GM21717 (cell line): Measurements from ENCODE around the gene FKBP10.
"Not testable (repeated sequence)": the region's sequence is repeated elsewhere in the genome, so short reads cannot be mapped to it uniquely, and the experiment has no call there.

ENCODE experiments used
- ATAC-seq: cut with Tn5 transposase; IDR thresholded peaks from one replicate; pipeline ENCODE4 v1.9.1; 2021; ENCODE audit warnings: mild to moderate bottlenecking, moderate library complexity; ENCODE audit not compliant: unreplicated experiment

The FKBP10 gene

DNA sequence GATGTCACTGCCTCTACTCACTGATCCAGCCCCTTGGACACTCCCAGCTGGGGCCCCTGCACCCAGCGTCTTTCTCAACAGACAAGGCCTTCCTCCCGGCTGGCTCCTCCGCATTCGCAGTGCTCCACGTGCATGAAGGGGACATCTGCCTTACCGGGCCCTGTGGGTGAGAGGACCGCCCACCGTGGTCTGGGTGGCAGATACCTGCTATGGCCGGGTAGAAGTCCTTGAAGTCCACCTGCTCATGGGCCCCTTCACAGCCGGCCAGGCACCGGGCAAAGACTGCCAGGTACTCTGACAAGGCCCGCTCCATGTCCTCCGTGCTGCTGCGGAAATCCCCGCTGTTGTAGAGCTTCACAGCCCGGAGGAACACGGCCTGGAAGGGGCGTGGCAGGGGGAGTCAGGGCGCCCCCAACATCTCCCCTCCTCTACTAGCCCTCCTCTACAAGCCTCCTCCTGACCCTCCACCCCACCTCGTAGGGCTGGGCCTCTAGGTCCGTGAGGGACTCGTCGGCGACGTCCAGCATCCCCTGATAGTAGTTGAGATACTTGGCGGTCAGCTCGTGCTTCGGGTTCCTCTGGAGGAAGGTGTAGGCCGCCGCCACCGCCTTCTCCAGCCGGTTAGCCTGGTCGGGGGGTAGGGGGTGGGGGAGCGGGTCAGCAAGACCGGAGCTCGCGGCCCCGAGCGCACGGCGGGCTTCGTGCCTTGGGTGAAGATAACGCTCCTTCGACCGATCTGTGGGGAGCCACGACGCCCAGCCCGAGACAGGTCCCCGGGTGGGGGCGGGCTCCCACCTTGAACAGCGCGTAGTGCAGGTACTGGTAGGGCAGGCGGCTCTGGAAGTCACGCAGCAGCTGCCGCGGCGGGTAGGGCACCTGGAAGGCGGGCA, 1.9 kb upstream of the FKBP10 start:
- ATAC-seq = no peak

DNA sequence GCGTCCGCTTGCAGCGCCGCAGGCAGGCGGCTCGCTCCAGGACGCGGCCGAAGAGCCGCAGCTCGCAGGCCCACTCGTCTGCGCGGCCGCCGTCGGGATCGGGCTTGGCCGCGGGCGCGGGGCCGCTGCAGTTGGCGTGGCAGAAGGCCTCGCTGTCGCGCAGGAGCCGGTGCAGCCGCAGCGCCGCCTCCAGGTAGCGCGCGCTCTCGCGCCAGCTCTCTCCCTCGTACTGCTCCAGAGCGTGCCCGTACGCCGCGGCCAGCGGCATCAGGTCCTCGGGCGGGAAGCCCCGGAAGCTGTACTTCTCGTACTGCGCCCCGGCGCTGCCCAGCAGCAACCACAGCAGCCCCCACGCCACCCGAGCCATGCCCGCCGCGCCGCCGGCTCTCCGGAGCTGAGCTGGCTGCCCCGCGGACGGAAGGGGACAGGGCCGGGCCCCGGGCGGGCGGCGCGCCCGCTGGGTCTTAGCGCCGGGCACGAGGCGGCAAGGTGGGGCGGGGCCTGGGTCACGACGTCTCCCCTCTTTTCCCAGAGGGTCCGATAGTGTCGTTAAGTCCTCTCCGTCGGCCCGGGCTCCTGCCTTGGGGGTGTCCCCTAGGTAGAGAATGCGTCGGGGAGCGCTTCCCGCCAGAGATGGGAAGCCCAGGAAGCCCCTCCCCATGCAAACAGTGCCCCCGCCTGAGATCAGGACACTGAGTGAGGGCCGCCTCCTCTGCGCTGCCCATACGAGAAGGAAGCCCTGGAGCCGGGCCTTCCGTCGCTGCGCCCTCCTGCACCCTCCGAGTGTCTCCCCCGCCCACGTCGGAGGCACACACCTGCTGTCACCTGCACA, 1.0 kb upstream of the FKBP10 start, which contains the start of gene P3H4:
Gene P3H4, minus strand, starts transcription at position 401 of the 832 bp plus-strand sequence. Its CDS starts 34 bp downstream, at position 367.
- no peak for ATAC-seq

DNA sequence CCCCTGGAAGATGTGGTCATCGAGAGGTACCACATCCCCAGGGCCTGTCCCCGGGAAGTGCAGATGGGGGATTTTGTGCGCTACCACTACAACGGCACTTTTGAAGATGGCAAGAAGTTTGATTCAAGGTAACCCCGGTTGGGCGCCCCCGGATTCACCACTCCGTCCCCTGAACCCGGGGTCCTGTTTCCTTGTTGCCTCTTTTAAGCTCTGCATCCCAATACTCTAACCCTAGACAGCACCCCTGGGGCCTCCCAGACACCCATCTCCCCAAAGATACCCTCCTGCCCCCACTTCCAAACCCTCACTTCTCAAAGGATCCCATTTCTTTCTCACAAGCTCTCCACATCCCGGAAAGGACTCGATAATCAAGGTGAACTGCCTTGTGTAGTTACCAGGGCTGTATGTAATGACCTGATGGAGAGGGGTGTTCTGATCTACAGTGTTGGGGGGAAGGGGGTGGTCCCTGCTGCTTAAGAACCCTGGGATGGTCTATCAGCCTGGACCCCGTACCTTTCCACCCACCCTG, 412 bp downstream of the FKBP10 start:
- no peak for ATAC-seq

DNA sequence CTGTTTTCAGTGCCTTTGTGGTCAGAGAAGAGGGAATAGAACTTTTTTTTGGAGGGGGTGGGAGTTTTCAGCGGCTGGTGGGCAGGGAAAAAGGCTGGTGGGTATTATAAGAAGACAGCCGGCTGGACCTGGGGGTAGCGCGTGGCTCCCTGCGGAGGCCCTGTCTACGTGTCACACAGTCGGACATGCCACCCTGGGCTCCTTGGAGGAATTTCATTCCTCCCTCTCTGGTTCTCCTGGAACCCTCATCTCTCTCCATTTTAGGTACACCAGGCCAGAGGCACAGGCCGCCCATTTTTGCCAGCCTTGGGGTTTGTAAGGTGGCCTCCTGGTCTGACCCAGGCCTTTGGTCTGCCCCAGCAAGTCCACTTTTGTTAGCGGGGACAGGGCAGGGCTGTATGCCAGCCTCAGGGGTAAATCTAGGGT, 908 bp downstream of the FKBP10 start:
- no peak for ATAC-seq

DNA sequence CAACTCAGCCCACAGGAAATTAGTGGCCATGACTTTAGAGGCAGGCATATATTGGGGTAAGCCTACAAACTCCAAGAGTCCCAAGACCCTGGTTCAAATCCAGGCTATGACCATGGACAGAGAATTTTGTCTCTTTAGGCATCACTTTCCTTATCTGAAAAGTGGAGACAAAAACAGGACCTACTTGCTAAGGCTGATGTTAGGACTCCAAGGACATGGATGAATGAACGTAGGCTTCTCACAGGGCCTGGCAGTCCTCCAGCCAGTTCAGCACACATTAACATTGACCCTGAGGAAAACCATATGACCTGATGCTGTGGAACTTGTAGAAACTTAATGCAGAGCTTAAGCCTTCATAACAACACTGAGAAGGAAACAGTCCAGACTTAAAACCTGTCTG, 1.4 kb downstream of the FKBP10 start:
- no peak for ATAC-seq

DNA sequence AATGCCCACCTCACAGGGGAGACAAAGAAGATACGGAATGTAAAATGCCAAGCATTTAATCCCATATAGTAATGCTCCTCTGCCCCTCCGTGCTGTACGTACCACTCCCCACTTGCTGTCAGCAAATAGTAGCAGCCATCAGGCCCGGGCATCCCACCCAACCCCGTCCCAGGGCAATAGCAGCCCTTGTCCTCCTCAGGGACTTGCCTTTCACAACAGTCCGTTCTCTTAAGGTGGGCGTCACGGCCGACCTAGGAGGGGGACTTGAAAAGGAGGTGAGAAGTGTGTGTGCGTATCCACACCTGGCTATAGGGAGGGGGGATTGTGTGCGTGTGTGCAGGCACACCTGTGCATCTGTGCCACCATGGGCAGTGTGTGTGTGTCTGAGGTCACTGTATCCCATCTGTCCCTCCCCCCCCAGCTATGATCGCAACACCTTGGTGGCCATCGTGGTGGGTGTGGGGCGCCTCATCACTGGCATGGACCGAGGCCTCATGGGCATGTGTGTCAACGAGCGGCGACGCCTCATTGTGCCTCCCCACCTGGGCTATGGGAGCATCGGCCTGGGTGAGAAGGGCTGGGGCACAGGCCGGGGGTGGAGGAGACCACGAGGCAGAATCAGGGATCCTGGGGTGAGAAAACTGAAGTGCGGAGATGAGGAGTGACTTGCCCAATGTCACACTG, 4.0 kb downstream of the FKBP10 start:
- no peak for ATAC-seq

DNA sequence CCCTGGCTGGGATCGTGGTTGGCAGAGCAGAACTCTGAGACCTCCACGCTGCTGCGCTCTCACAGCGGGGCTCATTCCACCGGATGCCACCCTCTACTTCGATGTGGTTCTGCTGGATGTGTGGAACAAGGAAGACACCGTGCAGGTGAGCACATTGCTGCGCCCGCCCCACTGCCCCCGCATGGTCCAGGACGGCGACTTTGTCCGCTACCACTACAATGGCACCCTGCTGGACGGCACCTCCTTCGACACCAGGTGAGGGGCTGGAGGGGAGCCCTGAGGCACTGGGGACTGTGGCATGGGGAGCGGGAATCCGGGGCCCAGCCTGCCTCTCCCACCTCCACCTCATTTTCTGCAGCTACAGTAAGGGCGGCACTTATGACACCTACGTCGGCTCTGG, 5.2 kb downstream of the FKBP10 start:
- no peak for ATAC-seq

DNA sequence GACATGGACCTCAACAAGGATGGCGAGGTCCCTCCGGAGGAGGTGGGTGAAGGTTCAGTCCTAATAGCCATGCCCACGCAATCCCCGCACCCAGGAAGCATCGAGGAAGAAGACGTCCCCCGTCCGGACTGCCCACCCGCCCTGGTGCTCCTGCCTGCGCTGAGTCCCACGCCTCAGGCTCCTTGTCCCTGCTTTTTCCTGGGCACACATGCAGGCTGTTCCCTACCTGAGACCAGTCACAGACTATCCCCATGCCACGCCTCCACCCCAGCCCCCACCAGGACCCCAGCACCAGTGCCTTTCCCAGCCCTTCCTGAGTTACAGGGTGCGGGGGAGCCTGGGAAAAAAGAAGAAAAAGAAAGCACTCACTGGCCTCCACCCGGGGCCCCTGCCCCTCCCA, 9.0 kb downstream of the FKBP10 start:
- no peak for ATAC-seq

DNA sequence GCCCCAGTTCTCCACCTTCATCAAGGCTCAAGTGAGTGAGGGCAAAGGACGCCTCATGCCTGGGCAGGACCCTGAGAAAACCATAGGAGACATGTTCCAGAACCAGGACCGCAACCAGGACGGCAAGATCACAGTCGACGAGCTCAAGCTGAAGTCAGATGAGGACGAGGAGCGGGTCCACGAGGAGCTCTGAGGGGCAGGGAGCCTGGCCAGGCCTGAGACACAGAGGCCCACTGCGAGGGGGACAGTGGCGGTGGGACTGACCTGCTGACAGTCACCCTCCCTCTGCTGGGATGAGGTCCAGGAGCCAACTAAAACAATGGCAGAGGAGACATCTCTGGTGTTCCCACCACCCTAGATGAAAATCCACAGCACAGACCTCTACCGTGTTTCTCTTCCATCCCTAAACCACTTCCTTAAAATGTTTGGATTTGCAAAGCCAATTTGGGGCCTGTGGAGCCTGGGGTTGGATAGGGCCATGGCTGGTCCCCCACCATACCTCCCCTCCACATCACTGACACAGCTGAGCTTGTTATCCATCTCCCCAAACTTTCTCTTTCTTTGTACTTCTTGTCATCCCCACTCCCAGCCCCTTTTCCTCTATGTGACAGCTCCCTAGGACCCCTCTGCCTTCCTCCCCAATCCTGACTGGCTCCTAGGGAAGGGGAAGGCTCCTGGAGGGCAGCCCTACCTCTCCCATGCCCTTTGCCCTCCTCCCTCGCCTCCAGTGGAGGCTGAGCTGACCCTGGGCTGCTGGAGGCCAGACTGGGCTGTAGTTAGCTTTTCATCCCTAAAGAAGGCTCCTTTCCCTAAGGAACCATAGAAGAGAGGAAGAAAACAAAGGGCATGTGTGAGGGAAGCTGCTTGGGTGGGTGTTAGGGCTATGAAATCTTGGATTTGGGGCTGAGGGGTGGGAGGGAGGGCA, 9.7 kb downstream of the FKBP10 start:
- no peak for ATAC-seq

DNA sequence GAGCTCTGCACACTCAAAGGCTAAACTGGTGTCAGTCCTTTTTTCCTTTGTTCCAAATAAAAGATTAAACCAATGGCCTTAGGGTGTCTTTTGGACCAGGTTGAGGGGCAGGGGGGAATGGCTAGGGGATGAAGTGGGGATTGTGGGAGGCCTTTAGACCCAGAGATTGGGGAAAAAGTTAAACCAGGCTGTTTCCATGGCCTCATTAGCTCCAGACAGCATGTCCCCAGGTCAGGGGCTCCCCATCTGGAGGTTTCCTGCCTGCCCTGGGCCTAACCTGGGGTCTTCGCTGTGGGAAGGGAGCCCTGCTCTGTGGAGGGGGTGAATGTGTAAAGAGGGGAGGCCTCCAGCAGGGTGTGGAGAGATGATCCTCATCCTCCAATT, 10.3 kb downstream of the FKBP10 start:
- ATAC-seq = no peak

DNA sequence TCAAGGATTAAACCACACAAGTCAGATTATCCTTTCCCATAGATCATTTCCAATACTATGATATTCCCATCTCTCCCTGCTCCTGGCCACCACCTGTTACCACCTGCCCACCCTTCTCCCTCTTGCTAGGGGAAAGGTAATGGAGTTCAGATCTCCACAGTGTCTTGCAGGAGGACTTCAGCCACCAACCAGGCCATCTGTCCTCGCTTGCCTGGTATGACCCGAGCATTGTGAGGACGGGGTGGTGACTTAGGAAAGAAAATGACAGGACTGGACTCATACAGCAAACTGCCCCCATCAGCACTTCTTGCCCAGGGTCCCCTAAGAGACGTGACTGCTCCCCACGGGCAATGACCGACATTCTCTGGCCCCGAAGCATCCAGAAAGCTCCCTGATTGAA, 10.8 kb downstream of the FKBP10 start:
- ATAC-seq = no peak

DNA sequence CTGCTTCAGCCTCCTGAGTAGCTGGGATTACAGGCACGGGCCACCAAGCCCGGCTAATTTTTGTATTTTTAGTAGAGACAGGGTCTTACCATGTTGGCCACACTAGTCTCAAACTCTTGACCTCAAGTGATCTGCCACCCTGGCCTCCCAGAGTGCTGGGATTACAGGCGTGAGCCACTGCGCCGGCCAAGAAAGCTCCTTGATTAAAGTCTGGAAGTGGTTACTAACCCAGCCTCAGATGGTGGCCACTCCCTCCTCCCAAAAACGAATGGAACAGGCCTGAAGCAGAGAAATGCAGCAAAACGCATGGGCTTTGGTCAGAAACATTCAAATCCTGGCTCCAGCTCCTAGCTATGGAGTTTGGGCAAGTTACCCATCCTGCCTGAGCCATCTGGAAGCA, 11.3 kb downstream of the FKBP10 start:
- ATAC-seq = no peak

DNA sequence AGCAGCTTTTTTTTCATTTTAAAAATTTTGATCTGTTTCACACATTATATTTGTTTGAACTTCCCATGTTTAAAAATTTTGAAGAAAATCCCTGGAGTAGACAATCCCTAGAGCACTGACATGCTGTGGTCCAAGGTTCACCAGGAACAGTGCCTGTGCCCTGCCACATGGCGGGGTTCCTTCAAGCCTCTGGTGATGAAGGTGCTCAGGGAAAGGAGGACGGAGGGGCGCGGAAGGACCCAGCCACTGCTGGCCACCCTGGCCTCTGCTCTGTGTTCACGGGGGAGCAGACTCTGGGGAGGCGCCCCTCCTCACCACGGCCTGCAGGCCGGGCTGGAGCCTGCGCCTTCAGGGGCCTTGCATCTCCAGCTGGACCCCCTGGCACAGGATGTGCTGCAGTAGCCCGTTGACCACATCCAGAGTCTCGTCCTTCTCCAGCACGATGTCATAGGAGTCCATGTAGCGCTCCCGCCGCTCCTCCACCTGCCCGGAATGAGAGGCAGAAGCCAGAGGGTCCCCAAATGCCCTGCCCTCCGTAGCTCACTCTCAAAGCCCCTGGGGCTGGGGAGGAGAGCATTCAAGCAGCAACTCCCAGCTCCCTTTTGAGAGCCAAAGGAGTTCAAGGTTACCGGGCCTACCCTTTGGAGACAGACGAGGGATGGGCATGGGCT, 12.5 kb downstream of the FKBP10 start:
- ATAC-seq = no peak

DNA sequence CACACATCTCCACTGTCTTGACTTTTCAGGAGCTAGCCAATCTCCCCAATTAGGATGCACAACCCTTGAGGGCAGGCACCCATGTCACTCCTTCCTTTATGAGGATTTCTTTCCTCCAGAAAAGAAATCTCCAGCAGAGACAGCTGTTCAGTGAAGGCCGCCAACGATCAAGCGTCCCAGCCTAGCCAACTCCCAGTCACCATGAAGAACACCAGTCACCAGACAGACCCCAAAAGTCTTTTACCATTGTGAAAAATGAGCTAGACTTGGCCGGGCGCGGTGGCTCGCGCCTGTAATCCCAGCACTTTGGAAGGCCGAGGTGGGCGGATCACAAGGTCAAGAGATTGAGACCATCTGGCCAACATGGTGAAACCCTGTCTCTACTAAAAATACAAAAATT, 17.2 kb downstream of the FKBP10 start:
- ATAC-seq = not testable (repeated sequence)

DNA sequence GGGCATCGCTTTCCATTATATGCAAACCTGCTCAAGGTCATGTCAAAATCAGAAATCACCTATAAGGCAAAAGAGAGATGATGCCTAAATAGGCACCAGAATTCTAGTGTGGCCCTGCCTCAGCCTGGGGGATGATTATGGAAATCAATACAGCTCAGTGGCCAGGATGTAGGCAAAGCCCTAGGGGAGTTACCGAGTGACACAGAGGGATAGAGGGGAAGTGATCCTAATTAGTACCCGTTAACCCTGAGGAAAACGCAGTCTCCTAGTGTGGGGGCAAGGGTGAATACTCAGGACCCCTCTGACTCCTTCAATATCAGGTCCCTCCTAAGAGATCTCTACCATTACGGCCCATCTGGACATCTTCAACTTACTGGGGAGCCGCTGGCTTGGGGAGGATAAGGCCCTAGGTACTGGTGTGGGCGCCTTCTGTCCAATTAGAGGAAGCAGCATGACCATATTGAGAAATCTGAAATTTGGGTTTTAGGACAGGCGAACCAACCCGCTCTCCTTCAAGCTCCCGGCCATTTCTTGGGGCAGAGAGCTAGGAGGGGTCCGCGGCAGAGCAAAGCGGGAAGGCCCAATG, 22.5 kb downstream of the FKBP10 start:
- ATAC-seq = no peak

DNA sequence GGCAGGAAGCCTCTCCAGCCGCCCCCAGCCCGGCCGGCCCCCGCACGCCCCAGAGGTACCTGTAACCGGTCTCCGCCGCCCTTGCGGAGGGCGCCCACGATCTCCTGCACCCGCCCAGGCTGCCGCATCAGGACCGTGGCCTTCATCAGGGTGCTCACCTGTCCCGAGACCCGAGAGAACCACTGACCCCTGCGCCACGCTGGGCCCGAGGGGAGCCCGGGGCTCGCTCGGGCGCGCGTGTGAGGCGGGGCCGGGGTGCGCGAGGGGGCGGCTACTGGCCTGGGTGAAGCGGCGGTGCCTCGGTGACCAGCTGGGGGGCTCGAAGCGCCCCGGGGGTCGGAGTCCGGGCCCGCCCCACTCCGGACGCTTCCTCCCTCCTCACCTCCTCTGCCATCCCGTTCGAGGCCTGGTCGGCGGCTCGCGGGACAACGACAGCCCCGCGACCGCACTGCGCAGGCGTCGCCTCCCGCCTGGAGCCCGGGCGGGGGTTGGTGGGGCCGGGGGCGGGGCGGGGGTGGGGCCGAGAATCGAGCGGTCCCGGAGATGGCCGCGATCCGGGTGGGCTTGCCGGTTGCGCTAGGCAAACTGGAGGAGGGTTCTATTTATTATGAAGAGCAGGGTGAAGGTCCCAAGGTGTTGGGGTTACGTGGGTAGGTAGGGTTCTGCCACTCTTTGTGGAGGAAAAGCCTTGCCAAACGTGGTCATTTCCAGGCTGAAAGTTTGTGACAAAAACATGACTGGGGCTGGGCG, 23.2 kb downstream of the FKBP10 start, which contains the start of gene NT5C3B:
Gene NT5C3B, minus strand, starts transcription at position 433 of the 750 bp plus-strand sequence. Its CDS starts 39 bp downstream, at position 394.
- no peak for ATAC-seq

DNA sequence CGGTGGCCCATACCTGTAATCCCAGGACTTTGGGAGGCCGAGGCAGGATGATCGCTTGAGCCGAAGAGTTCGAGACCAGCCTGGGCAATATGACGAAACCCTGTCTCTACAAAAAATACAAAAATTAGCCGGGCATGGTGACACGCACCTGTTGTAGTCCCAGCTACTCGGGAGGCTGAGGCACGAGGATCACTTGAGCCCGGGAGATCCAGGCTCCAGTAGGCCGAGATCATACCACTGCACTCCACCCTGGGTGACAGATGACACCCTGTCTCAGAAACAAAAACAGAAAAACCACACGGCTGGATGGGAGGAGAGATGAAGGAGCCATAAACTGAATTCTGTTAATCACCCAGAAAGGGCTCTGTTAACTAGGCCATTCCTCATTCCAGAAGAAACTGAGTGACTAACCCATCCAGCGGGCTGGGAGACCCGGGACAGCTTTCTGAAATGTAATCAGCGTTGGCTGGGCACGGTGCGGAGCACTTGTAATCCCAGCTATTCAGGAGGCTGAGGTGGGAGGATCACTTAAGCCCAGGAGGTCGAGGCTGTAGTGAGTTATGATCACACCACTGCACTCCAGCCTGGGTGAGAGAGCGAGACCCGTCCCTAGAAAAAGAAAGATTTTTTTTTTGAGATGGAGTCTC, 23.9 kb downstream of the FKBP10 start:
- ATAC-seq = no peak
